Stimulated activated CD8-positive, alpha-beta memory T cell treated with anti-CD3 and anti-CD28 coated beads, Interleukin-4, amount 100 ng/mL, for 24 hours (primary cell): ENCODE measurements around the gene FASLG.
A peak's percentile ranks its signal among the peaks of the same experiment; 100 is the strongest.

ENCODE experiments used
- DNase-seq: peaks from one replicate; pipeline ENCODE4 v3.0.0-alpha.2; 2020; ENCODE audit warnings: low read depth

FASLG gene

DNA sequence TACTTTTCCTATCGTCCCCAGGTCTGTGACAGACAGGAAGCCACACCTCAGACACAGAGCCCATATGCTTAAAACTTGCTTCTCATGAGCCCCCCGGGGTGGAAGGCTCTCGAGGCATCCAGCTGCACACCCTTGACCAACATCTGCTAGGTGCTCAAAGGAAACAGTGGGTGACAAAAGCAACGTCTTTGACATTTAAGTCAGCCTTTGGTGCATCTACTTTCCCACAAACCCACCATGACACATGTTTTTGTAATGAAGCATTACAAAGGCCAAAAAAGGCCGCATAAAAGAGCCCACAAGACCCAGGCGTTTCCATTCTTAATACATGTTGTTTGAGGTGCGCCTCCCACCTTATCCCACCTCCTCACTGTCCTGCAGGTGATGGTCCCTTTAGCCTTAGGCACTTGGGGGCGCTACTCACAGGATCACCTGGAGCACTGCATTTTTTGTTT, 11.8 kb upstream of the FASLG start:
- DNase-seq: no peak

DNA sequence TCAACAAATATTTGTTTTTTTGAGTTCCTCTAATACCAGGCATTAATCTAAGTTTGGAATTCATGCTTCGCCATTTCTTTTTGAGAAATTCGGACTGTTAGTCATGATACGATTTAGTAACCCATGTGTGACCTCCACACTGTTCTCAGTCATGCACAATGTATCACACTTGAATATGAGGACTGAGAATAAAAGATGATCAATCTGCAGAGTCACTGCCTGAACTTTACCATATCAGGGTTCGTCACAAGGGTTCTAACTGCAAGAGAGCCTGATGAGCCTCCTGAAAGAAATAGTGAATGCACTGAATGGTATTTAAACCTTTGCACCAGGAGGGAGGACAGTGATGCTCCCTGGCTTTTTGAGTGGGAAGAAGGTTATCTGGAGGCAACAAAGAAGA, 10.9 kb upstream of the FASLG start:
- no peak for DNase-seq

DNA sequence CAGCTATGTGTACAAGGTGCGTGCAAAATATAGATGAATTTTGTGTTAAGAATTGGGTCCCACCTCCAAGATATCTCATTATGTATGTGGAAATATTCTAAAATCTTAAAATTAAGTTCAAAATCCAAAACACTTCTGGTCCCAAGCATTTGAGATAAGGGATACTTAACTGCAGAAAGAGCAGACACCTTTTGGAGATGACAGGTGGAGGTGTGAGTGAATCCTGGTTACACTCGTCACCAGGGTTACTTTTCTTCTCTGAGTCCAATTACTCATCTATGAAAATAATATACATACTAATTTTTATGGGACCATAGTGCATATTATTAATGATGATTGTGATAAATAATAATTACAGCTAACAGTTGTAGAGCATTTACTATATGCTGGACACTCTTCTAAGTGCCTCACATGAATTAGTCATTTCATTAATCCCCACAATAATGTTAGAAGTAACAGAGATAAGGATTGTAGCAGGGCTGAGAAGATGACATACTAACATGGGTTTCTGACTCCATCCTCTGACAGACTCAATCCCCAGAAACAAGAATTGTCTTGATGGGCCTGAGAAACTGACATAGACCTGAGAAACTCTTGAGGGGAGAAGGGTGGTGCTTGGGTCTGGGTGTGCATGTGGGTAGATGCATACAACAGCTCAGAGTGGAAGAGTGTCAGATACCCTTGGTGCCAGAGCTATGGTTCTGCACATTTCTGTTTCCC, 8.3 kb upstream of the FASLG start:
- DNase-seq: no peak

DNA sequence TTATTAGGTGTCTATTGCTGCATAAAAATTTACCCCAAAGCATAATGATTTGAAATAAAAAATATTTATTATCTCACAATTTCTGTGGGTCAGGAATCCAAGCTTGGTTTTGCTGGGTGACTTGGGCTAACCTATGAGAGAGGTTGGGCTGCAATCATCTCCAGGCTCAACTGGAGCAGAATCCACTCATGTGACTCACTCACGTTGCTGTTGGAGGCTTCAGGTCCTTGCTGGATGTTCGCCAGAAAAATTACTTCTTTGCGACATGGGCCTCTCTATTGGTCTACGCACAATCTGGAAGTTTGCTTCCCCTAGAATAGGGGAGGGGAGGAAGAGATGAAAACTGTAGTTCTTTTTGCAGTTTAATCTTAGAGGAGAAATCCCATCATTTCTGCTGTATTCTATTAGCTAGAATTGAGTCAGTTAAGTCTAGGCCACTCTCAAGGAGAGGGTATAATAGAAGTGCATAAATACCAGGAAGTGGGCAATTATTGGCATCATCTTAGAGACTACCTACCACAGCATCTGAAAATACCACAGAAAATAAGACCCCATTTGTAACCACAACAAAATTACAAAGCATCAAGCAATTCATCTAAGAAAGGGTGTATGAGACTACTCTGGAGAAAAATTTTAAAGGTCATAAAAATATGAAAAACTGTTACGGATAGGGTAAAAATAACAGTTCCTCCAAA, 5.7 kb upstream of the FASLG start:
- no peak for DNase-seq

DNA sequence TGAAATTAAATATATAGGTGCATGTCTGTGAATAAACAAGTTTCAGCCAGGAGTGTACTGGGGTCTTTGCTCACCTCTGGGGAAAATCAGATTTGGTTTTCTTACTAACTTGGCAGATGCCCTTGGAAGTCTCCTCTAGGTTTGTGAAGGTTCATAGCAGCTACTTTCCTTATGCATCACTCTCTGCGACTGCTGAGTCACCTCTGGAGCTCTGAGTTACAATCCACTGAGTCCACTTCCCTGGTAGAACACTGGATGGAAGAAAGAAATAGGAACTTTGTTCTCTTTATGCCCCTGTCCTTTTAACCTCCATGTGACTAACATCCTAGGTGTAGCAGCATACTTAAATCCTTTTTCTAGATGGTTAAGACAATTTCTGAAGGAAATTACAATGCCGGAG, 4.4 kb upstream of the FASLG start:
- DNase-seq: no peak

DNA sequence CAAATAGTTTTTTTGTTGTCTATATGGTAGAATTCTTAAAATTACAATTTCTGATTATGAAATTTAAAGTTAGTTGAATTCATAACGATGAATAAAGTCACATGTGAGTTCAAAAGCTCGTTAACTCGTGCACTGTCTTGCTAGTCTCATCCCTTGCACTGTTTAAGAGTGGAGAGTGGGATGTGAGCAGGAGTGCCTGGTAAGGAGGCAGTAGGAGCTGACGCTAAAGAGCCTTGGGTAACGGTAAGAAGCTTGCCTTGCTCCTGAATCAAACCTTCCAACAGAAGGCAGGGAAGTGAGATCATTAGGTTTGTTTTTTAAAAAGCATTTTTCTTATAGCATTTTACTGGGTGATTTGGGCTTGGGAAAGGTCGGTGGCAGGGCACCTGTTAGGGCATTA, 2.3 kb upstream of the FASLG start:
- DNase-seq: no peak

DNA sequence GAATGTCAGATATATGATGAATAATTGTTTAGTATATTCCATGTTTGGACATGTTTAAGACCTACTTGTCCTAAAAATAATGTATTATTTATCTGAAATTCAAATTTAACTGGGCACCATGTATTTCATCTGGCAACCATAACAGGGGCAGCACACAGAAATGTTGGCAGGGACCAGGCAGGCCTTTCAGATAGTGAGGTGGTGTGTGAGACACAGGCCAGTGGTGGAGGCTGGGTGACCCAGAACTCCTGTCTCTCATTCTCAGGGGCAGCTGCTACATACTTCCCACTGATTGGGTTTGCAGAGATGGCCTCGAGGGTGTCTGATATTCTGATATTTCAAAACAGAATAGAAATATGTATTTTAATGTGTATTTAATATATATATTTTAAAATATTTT, 1.3 kb upstream of the FASLG start:
- no peak for DNase-seq

DNA sequence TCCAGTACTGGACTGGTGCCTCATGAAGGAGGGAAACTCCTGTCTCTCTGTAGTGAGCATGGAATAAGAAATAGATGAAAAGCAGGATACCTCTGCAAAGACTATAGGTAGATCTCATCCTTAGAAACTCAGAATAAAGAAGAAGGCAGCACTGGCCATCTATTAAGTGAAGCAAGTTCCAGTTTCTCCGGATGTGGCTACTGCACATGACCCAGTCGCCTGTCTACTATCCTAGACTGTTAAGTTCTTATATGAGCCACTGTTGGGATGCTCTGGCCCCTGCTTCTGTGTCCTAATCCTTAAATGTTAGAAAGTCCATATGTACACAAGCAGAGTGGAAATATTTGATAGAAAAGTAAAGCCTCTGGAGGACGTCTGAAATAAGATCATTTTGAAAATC, 2.2 kb downstream of the FASLG start:
- no peak for DNase-seq

DNA sequence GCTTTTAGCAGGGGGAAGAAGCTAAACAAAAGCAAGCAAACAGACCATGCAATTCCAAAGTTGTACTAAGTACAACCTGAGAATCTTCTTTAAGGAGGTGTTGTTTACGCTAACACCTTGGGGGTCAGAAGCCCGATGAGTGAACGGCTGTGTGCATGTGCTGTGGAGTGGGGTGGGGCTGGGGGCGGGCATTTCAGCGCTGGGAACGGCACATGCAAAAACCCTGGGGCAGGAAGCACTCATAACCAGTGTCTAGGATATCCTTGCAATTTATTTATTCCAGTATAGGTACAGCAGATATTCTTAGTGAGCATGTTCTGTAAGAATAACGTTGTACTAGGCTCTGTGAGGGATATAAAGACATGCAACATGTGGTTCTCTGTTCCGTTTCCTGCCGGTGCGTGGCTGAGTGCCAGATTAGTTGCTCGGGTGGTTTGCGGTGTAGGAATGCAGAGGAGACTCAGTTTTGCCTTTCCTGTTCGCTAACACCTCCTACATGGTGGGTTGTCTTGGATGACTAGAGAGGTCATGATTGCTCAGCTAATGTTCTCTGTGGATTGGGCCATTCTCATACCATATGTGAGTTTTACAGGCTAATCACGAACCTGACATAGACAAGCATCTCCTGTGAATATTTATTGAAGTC, 3.7 kb downstream of the FASLG start:
- peak; percentile 83 for DNase-seq

DNA sequence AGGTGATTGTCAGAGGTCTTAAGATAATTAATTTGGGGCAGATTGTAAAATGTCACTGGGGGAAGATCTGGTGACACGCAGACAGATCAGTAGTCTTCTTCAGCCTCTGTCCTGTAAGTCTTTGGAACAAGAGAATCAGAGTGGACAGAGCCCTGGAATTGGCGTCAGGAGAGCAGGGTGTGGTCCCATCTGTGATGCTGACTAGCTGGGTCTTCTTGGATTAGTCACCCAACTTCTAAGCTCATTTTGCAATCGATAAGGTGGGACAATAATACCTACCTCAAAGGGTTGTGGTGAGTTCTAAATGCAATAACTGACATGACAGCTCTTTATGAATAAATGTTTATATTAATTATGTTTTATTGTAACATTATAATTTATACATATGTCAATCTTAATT, 4.8 kb downstream of the FASLG start:
- DNase-seq: no peak

DNA sequence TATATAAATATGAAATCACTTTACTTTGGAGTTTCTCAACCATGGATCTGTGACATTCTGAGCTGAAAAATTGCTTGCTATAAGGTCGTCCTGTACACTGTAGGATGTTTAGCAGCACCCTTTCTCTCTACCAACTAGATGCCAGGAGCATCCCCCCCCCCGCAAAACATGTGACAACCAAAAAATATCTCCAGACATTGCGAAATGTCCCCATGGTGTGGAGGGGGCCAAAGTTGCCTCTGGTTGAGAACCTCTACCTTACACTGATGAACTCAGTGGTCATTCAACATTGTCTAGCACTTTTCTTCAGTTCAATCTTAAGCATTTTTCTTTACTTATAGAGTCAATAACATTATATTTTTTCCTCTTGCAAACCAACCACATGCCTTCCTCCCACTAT, 9.2 kb downstream of the FASLG start:
- no peak for DNase-seq

DNA sequence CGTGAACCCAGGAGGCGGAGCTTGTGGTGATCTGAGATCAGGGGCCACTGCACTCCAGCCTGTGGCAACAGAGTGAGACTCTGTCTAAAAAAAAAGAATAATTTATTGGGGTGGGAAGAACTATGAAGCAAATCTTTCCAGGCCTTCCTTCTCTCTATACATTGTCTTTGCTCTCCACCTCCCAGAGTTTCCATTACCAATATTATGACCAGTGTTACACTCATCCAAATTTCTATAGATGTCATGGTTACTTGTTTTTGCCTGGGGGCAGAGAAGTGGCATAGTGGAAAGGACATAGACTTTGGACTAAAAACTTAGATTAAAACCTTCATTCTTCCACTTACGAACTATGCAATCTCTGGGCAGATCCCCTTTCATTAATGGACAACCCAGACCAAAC, 10.1 kb downstream of the FASLG start:
- no peak for DNase-seq

DNA sequence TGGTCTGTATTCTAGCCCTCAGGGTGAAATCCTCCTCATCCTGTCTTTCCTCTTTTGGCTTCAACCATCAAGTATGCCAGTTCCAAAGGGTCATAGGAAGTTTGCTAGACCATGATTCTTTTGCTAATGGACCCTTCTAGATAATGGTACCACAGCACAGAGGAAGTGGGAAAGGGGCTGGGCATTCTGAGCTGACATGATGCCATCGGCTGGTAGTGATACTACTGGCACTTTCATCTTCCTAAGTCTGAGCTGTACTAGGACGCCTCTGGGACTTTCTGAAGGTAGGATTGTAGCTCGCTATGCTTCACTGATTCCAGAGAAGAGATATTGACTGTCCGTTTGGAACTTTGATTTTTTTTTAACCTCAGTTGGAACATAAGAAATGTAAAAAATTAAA, 11.4 kb downstream of the FASLG start:
- no peak for DNase-seq

DNA sequence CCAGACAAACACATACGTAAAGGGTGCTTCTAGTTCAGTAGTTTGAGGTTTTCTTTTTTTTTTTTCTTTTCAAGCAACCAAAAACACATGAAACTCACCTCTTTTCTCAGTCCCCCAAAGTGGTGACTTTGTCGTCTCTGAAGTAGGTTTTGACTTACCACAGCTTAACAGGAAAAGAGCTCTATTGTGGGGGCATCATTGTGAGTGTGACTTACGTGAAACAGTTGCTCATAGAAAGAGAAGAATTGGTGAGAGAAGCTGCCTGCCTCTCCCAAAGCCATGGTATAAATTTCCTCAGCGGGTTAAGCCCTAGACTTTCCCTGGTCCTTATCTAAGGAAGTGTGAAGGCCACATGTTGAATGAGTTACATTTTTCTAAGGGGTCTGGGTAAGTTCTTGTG, 11.9 kb downstream of the FASLG start:
- DNase-seq: no peak

DNA sequence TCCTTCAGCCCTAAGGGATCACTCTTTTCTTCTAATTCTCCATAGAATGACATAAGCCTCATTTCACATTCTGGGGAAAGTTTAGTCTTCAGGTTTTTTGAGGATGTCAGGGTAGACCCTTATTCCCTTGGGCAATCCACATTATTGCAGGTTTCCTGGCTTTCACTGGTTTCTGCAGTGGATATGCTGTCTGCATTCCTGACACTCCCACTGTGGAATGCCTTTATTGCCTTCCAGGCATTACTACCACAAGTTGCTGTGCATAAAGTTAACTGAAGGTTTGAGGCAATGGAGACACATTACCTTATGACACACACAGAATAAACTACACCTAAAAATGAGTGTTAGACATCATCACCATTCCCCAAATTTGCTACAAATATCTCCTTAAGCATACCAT, 12.7 kb downstream of the FASLG start:
- DNase-seq: no peak

DNA sequence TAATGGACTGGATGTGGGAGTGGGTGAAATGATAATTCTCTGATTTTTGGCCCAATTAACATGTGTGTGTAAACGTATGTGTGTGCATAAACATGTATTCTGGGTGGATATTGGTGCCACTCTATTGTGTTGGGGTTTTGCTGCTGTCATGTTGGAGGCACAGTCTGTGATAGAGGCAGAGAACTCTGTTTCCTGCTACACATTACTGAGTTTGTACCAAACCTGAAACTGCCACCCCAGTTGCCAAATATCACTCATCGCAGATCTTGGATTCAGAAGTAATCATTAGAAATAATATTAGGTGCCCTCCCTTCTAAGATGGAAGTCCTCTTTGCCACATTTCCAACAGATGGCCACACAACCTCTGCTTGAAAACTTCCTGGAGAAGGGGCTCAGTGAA, 13.8 kb downstream of the FASLG start:
- no peak for DNase-seq

DNA sequence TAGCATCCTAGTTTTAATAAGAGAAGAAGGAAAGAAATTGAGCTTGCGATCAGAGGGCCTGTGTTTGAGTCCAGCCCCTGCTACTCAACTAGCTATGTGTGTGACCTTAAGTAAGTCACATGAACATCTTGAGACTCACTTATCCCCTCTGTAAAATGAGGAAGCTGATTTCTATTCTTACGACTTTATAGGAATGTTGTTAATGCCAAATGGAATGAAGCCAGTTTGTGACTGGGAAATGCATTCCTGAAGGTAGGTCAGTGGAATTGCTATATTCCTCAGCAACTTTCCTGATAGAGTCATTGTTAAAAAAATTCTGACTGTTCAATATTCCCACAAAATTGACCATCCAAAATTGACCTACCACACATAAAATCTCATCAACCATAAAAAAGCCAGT, 14.9 kb downstream of the FASLG start:
- DNase-seq: no peak

DNA sequence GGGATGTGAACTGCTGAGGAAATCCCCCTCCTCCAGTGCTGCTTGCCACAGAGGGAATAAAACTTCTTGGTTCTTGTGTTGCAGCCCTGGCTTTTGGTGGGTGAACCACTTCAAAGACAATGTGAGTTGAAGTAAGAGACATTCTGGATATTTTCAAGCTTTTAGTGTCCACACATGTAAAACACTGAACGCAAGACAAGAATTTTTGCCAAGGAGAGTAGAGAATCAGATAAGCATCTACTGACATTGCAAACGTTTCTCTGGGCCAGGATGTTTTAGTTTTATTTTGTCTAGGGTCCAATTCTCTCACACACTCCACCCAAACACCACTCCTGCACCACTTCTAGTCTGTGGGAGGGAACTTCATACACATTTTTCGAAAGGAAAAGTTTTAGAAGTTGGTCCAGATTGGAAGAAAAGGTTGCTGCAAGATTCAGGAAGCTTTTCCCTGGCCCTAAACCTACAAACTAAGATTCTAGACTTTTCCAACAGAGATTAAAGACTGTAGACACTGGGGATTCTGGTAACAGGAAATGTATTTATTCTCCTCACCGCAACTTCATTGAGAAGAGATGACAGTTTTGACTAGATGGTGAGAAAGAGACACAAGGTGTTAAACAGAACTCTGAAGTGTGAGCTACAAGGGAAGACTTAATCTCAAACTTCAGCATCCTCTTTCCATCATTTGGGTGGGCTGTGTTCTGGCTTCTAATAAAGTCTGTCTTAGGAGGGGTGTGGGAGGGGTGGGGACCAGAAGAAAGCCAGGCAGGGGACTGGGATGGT, 16.1 kb downstream of the FASLG start:
- no peak for DNase-seq

DNA sequence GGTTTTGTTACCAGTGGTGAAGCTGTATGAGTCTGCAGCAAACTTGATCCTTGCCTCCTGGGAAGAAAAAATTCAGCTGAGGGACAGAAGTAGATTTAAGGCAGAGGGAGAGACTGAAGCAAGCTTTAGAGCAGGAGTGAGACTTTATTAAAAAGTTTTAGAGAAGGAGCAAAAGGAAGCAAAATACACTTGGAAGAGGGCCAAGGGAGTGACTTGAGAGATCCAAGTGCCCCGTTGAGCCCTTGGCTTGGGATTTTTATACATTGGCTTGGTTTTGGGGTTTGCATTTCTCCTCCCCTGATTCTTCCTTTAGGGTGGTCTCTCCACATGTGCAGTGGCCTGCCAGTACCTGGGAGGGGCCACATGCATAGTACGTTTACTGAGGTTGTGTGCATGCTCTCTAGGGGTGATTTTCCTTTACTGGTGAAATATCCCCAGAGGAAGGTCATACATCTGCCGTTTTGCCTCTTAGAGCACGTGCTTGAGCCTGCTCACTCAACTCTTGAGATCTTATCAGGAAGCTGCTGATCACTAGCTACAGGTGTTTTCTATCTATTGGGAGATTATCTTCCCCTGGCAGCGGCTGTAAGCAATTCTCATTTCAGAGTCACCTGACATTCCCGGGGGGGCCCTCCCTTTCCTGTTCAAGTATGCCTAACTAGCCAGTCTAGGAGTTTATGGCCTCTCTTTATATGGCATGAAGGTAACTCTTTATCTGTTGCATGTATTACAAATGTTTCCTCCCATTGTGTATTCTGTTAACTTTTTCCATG, 20.3 kb downstream of the FASLG start:
- no peak for DNase-seq

DNA sequence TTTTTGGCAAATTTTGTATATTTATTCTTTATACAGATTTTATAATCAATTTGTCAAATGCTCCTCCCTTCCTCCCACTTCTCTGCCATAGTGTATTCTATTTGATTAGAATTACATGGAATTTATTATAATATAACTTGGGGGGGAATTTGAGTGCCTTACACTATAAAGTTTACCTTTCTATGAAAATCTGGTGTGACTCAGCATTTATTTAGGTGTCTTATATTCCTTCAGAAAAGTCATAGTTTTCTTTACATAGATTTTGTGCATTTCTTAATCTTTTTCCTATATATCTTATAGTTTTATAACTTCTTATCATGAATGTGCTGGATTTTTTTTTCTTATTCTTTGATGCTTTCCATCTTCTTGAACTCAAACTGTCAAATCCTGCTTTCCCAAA, 21.3 kb downstream of the FASLG start:
- no peak for DNase-seq

DNA sequence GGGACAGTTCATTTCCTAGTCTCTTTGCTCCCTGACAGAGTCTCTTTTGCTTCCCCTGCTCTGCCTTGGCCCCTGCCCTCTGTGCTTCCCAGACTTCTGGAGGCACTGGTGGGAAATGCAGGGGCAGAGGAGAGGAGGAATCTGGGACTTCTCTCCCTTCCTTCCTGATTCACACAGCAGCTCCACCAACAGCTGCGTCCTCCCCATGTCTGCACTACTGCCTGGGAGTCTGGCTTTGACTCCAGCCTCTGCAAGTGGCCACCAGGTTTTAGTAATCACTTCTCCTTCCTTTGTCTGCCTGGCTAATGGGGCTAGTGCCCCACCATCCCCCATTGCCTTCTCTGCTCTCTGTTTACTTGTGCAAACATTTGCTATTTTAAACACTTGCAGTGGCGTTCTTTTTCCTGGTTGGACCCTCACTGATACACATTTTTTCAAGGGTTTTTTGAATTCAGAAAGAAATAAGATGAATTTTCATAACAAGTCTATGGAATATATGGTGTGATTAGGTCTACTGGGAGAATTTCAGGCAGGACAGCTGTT, 21.9 kb downstream of the FASLG start:
- DNase-seq: no peak

DNA sequence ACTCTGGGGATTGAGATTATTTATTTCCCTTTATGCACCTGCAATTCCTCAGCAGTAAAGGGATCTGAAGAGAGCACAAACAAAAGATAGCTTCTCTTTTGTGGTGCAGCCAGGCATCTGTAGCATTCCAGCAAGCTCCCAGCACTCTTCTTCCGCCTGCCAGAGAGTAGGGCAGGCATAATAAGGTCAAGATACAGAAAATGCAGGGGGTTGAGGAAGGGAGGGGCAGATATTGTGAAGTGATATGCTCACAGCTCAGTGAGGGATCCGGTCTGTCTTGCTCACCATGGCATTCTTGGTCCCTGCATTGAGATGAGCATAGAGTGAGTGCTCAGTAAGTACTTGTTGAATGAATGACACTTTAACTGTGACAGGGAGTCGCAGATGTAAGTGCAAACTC, 23.9 kb downstream of the FASLG start:
- no peak for DNase-seq
